Activated naive CD4-positive, alpha-beta T cell treated with anti-CD3 and anti-CD28 coated beads, Interleukin-2, amount 10 ng/mL, durations not matched to agents 7 days and 5 days (primary cell): ENCODE measurements around the gene ADAMTSL5.

Experiments used
- CTCF ChIA-PET: fragments of 350-600 bp; sonication (Branson Sonifier 250); formaldehyde crosslinking; loops from one replicate; lab custom pipeline; 2021; ENCODE audit warnings: antibody characterized with exemption; lab: Charles Lee
- DNase-seq: peaks from one replicate; pipeline ENCODE4 v3.0.0-alpha.2; 2020
- H3K27ac Mint-ChIP-seq: one replicate; pipeline ENCODE4 v1.8.0; 2021; ENCODE audit warnings: mild to moderate bottlenecking, moderate library complexity, mixed read lengths
- H3K27me3 Mint-ChIP-seq: one replicate; pipeline ENCODE4 v1.8.0; 2021; ENCODE audit warnings: mild to moderate bottlenecking, mixed read lengths
- H3K36me3 Mint-ChIP-seq: one replicate; pipeline ENCODE4 v1.8.0; 2021; ENCODE audit warnings: mixed read lengths
- H3K4me1 Mint-ChIP-seq: one replicate; pipeline ENCODE4 v1.8.0; 2021; ENCODE audit warnings: mixed read lengths
- H3K4me3 Mint-ChIP-seq: one replicate; pipeline ENCODE4 v1.8.0; 2021; ENCODE audit warnings: mild to moderate bottlenecking, moderate library complexity, mixed read lengths
- H3K9me3 Mint-ChIP-seq: one replicate; pipeline ENCODE4 v1.8.0; 2021; ENCODE audit warnings: mixed read lengths

Gene ADAMTSL5

GRCh38 chr19:1468821-1469254 lies 44.0 kb downstream of the ADAMTSL5 start:
- no peaks in the 10 kb centered on the region for H3K36me3 Mint-ChIP-seq
- H3K4me3 Mint-ChIP-seq = no peak overlapping the region
- H3K27me3 Mint-ChIP-seq = peaks cover 86% of the 10 kb centered on the region
- H3K4me1 Mint-ChIP-seq = peaks cover 20% of the 10 kb centered on the region
- H3K9me3 Mint-ChIP-seq = no peaks in the 10 kb centered on the region
- CTCF ChIA-PET = no interaction called here
- H3K27ac Mint-ChIP-seq = peak overlapping the region; percentile 19
- peak; percentile 41 for DNase-seq

GRCh38 chr19:1468274-1468820 lies 44.5 kb downstream of the ADAMTSL5 start:
- no peaks in the 10 kb centered on the region for H3K36me3 Mint-ChIP-seq
- CTCF ChIA-PET = no interaction called here
- H3K4me3 Mint-ChIP-seq = peak overlapping the region; percentile 33

GRCh38 chr19:1467490-1468273 lies 45.1 kb downstream of the ADAMTSL5 start:
- Mint-ChIP-seq H3K9me3 (no peaks in the 10 kb centered on the region), H3K27ac (no peak overlapping the region), H3K36me3 (no peaks in the 10 kb centered on the region), H3K27me3 (peaks cover 78% of the 10 kb centered on the region), H3K4me3 (no peak overlapping the region), H3K4me1 (peaks cover 17% of the 10 kb centered on the region)
- CTCF ChIA-PET = no interaction called here
- no peak for DNase-seq

More at GRCh38 chr19:1468274-1468820, 44.5 kb downstream of the ADAMTSL5 start:
- Mint-ChIP-seq H3K27me3 (peaks cover 84% of the 10 kb centered on the region), H3K9me3 (no peaks in the 10 kb centered on the region), H3K4me1 (peaks cover 20% of the 10 kb centered on the region), H3K27ac (no peak overlapping the region)
- DNase-seq = no peak

- Mint-ChIP-seq H3K4me1 (peaks cover 17% of the 10 kb centered on the region), H3K4me3 (no peak overlapping the region), H3K27me3 (peaks cover 73% of the 10 kb centered on the region), H3K9me3 (no peaks in the 10 kb centered on the region), H3K36me3 (no peaks in the 10 kb centered on the region), H3K27ac (no peak overlapping the region)
- DNase-seq = no peak
- CTCF ChIA-PET = no interaction called here
These were observed 45.7 kb downstream of the ADAMTSL5 start for GRCh38 chr19:1467215-1467489.

GRCh38 chr19:1466461-1467214 lies 46.2 kb downstream of the ADAMTSL5 start:
- Mint-ChIP-seq H3K27me3 (peaks cover 67% of the 10 kb centered on the region), H3K4me3 (no peak overlapping the region), H3K4me1 (peaks cover 12% of the 10 kb centered on the region), H3K9me3 (no peaks in the 10 kb centered on the region), H3K36me3 (no peaks in the 10 kb centered on the region), H3K27ac (no peak overlapping the region)
- CTCF ChIA-PET = interaction anchor here (1.2 kb wide), 1 partner anchor 48 kb away, joined by 3 read pairs; no protein-coding TSS in a partner anchor
- no peak for DNase-seq

GRCh38 chr19:1466018-1466460 lies 46.8 kb downstream of the ADAMTSL5 start:
- H3K27ac Mint-ChIP-seq = no peak overlapping the region
- H3K9me3 Mint-ChIP-seq = no peaks in the 10 kb centered on the region
- no peak overlapping the region for H3K4me3 Mint-ChIP-seq
- H3K36me3 Mint-ChIP-seq = no peaks in the 10 kb centered on the region
- H3K4me1 Mint-ChIP-seq = peaks cover 6% of the 10 kb centered on the region
- CTCF ChIA-PET = interaction anchor here (1.2 kb wide), 1 partner anchor 48 kb away, joined by 3 read pairs; no protein-coding TSS in a partner anchor
- peaks cover 61% of the 10 kb centered on the region for H3K27me3 Mint-ChIP-seq
- no peak for DNase-seq

- H3K4me3 Mint-ChIP-seq = no peak overlapping the region
- CTCF ChIA-PET = interaction anchor here (1.2 kb wide), 1 partner anchor 49 kb away, joined by 3 read pairs; no protein-coding TSS in a partner anchor
These were observed 47.4 kb downstream of the ADAMTSL5 start for GRCh38 chr19:1465191-1466016.

GRCh38 chr19:1461862-1462261 lies 51.0 kb downstream of the ADAMTSL5 start:
- Mint-ChIP-seq H3K27me3 (peaks cover 59% of the 10 kb centered on the region), H3K36me3 (no peaks in the 10 kb centered on the region), H3K9me3 (no peaks in the 10 kb centered on the region), H3K4me1 (no peaks in the 10 kb centered on the region), H3K27ac (no peak overlapping the region), H3K4me3 (no peak overlapping the region)
- CTCF ChIA-PET = no interaction called here
- DNase-seq = no peak

More at GRCh38 chr19:1465191-1466016, 47.4 kb downstream of the ADAMTSL5 start:
- no peak overlapping the region for H3K27ac Mint-ChIP-seq
- H3K4me1 Mint-ChIP-seq = peaks cover 6% of the 10 kb centered on the region
- no peaks in the 10 kb centered on the region for H3K9me3 Mint-ChIP-seq
- peaks cover 55% of the 10 kb centered on the region for H3K27me3 Mint-ChIP-seq
- peak; percentile 52 for DNase-seq
- no peaks in the 10 kb centered on the region for H3K36me3 Mint-ChIP-seq

GRCh38 chr19:1460033-1460995 lies 52.5 kb downstream of the ADAMTSL5 start:
- no peaks in the 10 kb centered on the region for H3K36me3 Mint-ChIP-seq
- H3K9me3 Mint-ChIP-seq = no peaks in the 10 kb centered on the region
- CTCF ChIA-PET = no interaction called here
- peaks cover 6% of the 10 kb centered on the region for H3K4me1 Mint-ChIP-seq
- no peak for DNase-seq
- peaks cover 59% of the 10 kb centered on the region for H3K27me3 Mint-ChIP-seq
- no peak overlapping the region for H3K4me3 Mint-ChIP-seq
- no peak overlapping the region for H3K27ac Mint-ChIP-seq

- H3K9me3 Mint-ChIP-seq = no peaks in the 10 kb centered on the region
- H3K27me3 Mint-ChIP-seq = peaks cover 59% of the 10 kb centered on the region
- H3K4me1 Mint-ChIP-seq = peaks cover 11% of the 10 kb centered on the region
- no peak overlapping the region for H3K27ac Mint-ChIP-seq
- H3K36me3 Mint-ChIP-seq = no peaks in the 10 kb centered on the region
- CTCF ChIA-PET = no interaction called here
- no peak overlapping the region for H3K4me3 Mint-ChIP-seq
- no peak for DNase-seq
These were observed 53.3 kb downstream of the ADAMTSL5 start for GRCh38 chr19:1459479-1459878.

GRCh38 chr19:1457892-1458291 lies 54.9 kb downstream of the ADAMTSL5 start:
- CTCF ChIA-PET = interaction anchor here (1.2 kb wide), 1 partner anchor 12 kb away, joined by 3 read pairs; no protein-coding TSS in a partner anchor
- H3K27ac Mint-ChIP-seq = no peak overlapping the region
- H3K27me3 Mint-ChIP-seq = peaks cover 72% of the 10 kb centered on the region
- peaks cover 12% of the 10 kb centered on the region for H3K4me1 Mint-ChIP-seq
- no peak overlapping the region for H3K4me3 Mint-ChIP-seq
- H3K9me3 Mint-ChIP-seq = no peaks in the 10 kb centered on the region
- no peaks in the 10 kb centered on the region for H3K36me3 Mint-ChIP-seq
- DNase-seq = no peak

- Mint-ChIP-seq H3K27ac (no peak overlapping the region), H3K27me3 (peaks cover 79% of the 10 kb centered on the region), H3K9me3 (no peaks in the 10 kb centered on the region), H3K4me1 (peaks cover 13% of the 10 kb centered on the region), H3K36me3 (no peaks in the 10 kb centered on the region), H3K4me3 (no peak overlapping the region)
- DNase-seq = no peak
- CTCF ChIA-PET = interaction anchor here (1.2 kb wide), 1 partner anchor 11 kb away, joined by 3 read pairs; no protein-coding TSS in a partner anchor
These were observed 55.6 kb downstream of the ADAMTSL5 start for GRCh38 chr19:1457031-1457739.
